Tracheal epithelial cell (primary cell): ENCODE data around the gene COL1A1. TPM values are rescaled to one million over a fixed set of nuclear protein-coding genes. Genes with fewer than 3 reads are reported as not detected.

Experiments used
- total RNA-seq: library from RNA; depleted of rRNA; stranded (reverse); fragments of >200 nt; gene quantifications from 2 replicates; pipeline ENCODE4 v1.2.1, GENCODE V29; 2014

The COL1A1 gene
- 3.2 and 28.4 TPM in 2 replicates for total RNA-seq

DNA sequence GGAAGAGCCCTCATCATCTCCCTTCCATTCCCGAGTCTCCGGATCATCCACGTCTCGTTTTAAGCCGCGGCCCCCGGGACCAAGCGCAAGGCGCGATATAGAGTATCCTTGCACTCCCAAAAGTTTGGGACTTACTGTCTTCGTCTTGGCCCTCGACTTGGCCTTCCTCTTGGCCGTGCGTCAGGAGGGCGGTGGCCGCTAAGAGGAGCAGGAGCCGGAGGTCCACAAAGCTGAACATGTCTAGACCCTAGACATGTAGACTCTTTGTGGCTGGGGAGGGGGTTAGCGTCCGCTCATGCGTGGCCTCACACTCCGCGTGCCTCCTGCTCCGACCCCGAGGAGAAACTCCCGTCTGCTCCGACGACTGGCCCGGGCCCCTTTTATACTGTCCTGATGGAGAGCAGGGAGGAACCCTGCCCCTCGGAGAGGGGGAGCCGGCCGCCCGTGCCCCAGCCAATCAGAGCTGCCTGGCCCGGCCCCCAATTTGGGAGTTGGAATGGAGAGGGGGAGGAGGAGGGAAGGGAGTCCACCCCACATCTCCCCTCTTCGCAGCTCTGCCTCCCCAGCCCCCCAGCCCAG lies at the start of gene COL1A1:
Gene COL1A1, minus strand, starts transcription at position 356 of the 579 bp plus-strand sequence. Its CDS starts 118 bp downstream, at position 238.

DNA sequence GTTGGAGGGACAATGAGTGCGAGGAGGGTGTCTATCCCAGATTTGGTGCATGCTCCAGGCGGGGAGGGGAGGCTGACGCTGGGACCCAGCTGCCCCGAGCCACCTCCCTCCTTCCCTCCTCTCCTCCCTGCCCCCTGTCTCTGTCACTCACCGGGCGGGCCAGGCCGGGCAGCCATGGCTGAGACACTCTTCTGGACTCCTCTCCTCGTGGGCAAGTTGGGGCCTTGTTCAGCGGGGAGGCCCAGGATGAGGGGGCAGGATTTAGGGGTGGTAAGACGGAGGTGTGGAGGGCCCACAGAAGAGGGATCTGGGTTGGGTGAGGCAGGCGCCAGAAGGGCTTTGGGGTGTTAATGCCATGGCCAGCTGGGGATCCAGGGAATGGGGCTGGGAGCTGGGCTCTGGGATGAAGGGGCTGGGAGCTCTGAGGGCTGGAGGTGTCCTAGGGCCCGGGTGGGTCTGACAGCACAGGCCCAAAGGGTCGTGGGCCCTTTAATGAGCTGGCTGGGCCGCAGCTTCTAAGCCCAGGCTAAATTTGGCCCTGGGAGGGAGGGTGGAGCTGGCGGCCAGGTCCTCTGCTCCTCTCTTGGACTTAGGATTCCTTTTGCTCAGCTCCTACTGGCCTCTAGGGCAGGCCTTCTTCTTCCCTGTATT lies 35.4 kb downstream of the COL1A1 start, which contains the start of gene SGCA:
Gene SGCA, plus strand, starts transcription at position 139 of the 651 bp plus-strand sequence. Its CDS starts 36 bp downstream, at position 175.

DNA sequence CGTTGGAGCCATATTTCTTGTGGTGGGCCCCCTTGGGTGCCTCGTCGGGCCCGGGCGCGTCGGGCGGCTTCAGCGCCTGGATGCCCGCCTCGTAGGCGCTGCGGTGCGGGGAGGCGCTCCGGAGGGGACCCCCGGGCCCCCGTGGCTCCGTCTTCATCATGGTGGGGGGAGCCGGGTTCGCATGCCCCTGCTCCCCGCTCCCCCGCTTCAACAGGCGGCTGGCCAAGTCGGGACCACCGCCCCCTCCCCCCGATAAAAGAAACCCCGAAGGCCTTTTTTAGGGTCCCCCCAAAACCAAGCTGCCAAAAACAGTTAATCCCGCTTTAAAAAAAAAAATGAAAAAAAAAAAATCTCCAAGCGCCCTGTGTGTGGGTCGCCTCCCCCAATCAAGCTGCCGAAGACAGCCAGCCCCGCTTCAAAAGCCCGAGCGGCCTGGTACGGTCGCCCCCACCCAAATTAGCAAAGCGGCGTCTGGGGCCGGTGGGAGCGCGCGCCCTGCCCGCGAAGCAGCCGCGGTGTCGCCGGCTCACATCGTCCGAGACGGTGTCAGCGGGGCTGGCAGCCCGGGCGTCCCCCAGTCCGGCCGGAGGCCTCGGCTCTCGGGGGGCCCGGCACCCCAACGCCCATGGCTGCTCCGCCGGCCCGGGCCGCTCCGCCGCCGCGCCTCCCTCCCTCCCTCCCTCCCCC lies 50.9 kb downstream of the COL1A1 start, which contains the start of gene PPP1R9B:
Gene PPP1R9B, minus strand, starts transcription at position 324 of the 687 bp plus-strand sequence. Its CDS starts 164 bp downstream, at position 160.

Other genes with a start within 250 kb of the COL1A1 start
- gene DLX4, start 232.4 kb downstream of the COL1A1 start, total RNA-seq: not detected in 2 replicates
- under 0.01 TPM in 1 of 2 replicates, not detected in the other for gene DLX3, start 206.4 kb downstream of the COL1A1 start, total RNA-seq
- gene ITGA3, start 145.5 kb downstream of the COL1A1 start, total RNA-seq: 561 and 885 TPM in 2 replicates
- 1.9 and 3.8 TPM in 2 replicates for gene PDK2, start 106.3 kb downstream of the COL1A1 start, total RNA-seq
- 0.21 and 0.24 TPM in 2 replicates for gene SAMD14, start 71.5 kb downstream of the COL1A1 start, total RNA-seq
- 17.8 and 18.8 TPM in 2 replicates for gene PPP1R9B, start 51.0 kb downstream of the COL1A1 start, total RNA-seq
- gene SGCA, start 35.6 kb downstream of the COL1A1 start, total RNA-seq: not detected in 2 replicates
- gene TMEM92, start 72.8 kb upstream of the COL1A1 start, total RNA-seq: 0.85 and 0.96 TPM in 2 replicates
- 31.8 and 41.4 TPM in 2 replicates for gene XYLT2, start 144.5 kb upstream of the COL1A1 start, total RNA-seq
- gene MRPL27, start 171.6 kb upstream of the COL1A1 start, total RNA-seq: 71.0 and 79.5 TPM in 2 replicates
- gene EME1, start 171.6 kb upstream of the COL1A1 start, total RNA-seq: 0.48 TPM in 1 of 2 replicates, not detected in the other
- gene LRRC59, start 195.9 kb upstream of the COL1A1 start, total RNA-seq: 137 and 209 TPM in 2 replicates
- gene ACSF2, start 224.6 kb upstream of the COL1A1 start, total RNA-seq: 18.5 and 29.6 TPM in 2 replicates